ENCODE data around the gene TPI1.

TPI1 gene

GRCh38 chr12:6830999-6831398, 36.3 kb upstream of the TPI1 start:
- TF ChIP-seq CREB1 (IDR thresholded peaks at IDR 0.05; ENCODE audit: low read depth) (no peak), ZBTB7A (IDR thresholded peaks at IDR 0.05; ENCODE audit: low read depth) (no peak), CEBPB (IDR thresholded peaks at IDR 0.05) (no peak), EP300 (IDR thresholded peaks at IDR 0.05; ENCODE audit: borderline replicate concordance) (no peak), RAD21 (IDR thresholded peaks at IDR 0.05; ENCODE audit: low read depth) (no peak), YY1 (IDR thresholded peaks at IDR 0.05; ENCODE audit: low read depth) (no peak), REST (IDR thresholded peaks at IDR 0.05; ENCODE audit: low read depth) (no peak), TAF1 (IDR thresholded peaks at IDR 0.05; ENCODE audit: low read depth) (no peak)

GRCh38 chr12:6831450-6831995, 35.8 kb upstream of the TPI1 start:
- TF ChIP-seq REST (IDR thresholded peaks at IDR 0.05; ENCODE audit: low read depth) (no peak), RAD21 (IDR thresholded peaks at IDR 0.05; ENCODE audit: low read depth) (no peak), TAF1 (IDR thresholded peaks at IDR 0.05; ENCODE audit: low read depth) (no peak)

- no peak for TF ChIP-seq ZBTB7A (IDR thresholded peaks at IDR 0.05; ENCODE audit: low read depth)
- TF ChIP-seq EGR1 (IDR thresholded peaks at IDR 0.05): no peak
- TF ChIP-seq CEBPB (IDR thresholded peaks at IDR 0.05): no peak
- TF ChIP-seq CREB1 (IDR thresholded peaks at IDR 0.05; ENCODE audit: low read depth): no peak
- TF ChIP-seq TEAD4 (IDR thresholded peaks at IDR 0.05): no peak
- no peak for TF ChIP-seq EP300 (IDR thresholded peaks at IDR 0.05; ENCODE audit: borderline replicate concordance)
- no peak for TF ChIP-seq RAD21 (IDR thresholded peaks at IDR 0.05; ENCODE audit: low read depth)
- TF ChIP-seq FOXM1 (IDR thresholded peaks at IDR 0.05; ENCODE audit: borderline replicate concordance, low read depth): no peak
- TF ChIP-seq YY1 (IDR thresholded peaks at IDR 0.05; ENCODE audit: low read depth): no peak
- TF ChIP-seq TCF12 (IDR thresholded peaks at IDR 0.05; ENCODE audit: low read depth): no peak
- TF ChIP-seq USF1 (IDR thresholded peaks at IDR 0.05): no peak
- TF ChIP-seq NFIC (IDR thresholded peaks at IDR 0.05): no peak
- no peak for TF ChIP-seq TAF1 (IDR thresholded peaks at IDR 0.05; ENCODE audit: low read depth)
- TF ChIP-seq REST (IDR thresholded peaks at IDR 0.05; ENCODE audit: low read depth): no peak
- TF ChIP-seq MAX (IDR thresholded peaks at IDR 0.05): no peak
These were observed 35.2 kb upstream of the TPI1 start for GRCh38 chr12:6832125-6832524.

GRCh38 chr12:6833189-6833890, 34.0 kb upstream of the TPI1 start:
- TF ChIP-seq TCF12 (IDR thresholded peaks at IDR 0.05; ENCODE audit: low read depth) (no peak), NFIC (IDR thresholded peaks at IDR 0.05) (no peak), RAD21 (IDR thresholded peaks at IDR 0.05; ENCODE audit: low read depth) (no peak), TAF1 (IDR thresholded peaks at IDR 0.05; ENCODE audit: low read depth) (no peak), MAX (IDR thresholded peaks at IDR 0.05) (no peak), YY1 (IDR thresholded peaks at IDR 0.05; ENCODE audit: low read depth) (no peak), EP300 (IDR thresholded peaks at IDR 0.05; ENCODE audit: borderline replicate concordance) (no peak), FOXM1 (IDR thresholded peaks at IDR 0.05; ENCODE audit: borderline replicate concordance, low read depth) (no peak), EGR1 (IDR thresholded peaks at IDR 0.05) (no peak), REST (IDR thresholded peaks at IDR 0.05; ENCODE audit: low read depth) (no peak), CREB1 (IDR thresholded peaks at IDR 0.05; ENCODE audit: low read depth) (no peak), CEBPB (IDR thresholded peaks at IDR 0.05) (no peak)
